Ramos (cell line): ENCODE results near the gene CMC2.

Source experiments
- in situ Hi-C: fragments of 300-500 bp; cut with MboI; formaldehyde crosslinking; loops from one replicate; pipeline ENCODE4 v1.14.3; 2022; ENCODE audit warnings: low sequenced_read_pairs; ENCODE audit not compliant: unreplicated experiment

Gene CMC2

DNA sequence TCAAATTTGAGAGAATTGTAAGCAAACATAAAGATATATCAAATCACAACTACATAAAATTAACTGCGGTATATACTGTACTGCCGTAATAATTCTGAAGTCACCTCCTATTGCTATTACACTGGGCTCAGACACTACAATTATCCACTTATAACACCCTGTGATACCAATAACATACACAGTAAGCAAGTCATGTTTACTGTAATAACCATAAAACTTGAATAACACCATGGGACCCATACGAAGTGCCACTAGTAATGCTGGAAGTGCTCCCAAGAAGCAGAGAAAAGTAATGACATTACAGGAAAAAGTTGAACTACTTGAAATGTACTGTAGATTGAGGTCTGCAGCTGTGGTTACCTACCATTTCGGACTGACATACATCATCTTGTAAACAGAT is 24.0 kb downstream of the CMC2 start:
- in situ Hi-C loops = no loop called here

DNA sequence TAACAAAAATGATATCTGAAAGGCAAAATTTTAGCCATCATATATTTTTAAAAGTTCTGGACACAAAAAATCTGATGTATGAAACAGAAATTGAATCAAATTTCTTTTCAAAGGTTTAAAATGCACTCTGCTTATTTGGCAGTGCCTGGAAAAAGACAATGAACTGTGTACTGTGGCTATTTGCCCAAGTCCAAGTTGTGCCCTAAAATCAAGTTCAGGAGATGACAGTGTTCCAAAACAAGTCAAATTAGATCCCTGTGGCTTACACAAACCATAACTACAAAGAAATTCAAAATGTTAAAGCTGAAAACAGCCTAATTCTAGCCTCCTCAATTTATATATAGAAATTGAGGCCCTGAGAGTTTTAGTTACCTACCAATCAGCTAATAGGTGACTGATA is 25.6 kb downstream of the CMC2 start:
- in situ Hi-C loops = no loop called here

- in situ Hi-C loops = no loop called here
Measured at GRCh38 chr16:80976946-80977345, 29.7 kb downstream of the CMC2 start.

DNA sequence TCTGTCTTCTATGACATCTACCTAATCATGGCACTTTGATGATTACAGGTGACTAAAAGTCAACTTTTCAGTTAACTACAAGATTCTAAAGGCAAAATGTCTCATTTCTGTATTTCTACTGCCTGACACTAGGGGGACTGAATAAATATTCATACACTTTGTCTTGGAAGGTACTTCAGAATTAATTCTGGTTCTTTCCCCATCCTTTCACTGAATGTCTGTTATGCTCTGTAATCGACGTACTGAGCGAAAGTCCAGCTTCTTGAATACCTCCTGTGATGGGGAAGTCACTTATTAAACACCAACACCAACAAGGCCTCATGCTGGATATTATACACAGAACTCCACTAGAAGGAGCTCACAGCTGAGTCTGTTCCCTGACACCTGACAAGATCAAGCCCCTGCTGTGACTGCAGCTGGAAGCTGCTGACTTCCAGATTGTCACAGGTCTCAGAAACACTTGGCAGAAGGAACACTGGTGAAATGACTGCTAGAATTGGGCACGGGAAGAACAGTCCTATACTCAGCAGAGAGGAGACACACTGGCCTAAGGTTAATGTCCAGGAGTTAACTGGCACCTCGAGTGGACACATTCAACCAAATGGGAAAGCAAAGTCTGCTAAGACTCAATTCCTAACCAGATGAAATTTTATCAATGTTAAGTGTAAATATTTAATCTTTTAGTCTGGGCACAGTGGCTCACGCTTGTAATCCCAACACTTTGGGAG is 31.9 kb downstream of the CMC2 start:
- in situ Hi-C loops = no loop called here

GRCh38 chr16:80973991-80974390 is 32.7 kb downstream of the CMC2 start:
- in situ Hi-C loops = no loop called here

DNA sequence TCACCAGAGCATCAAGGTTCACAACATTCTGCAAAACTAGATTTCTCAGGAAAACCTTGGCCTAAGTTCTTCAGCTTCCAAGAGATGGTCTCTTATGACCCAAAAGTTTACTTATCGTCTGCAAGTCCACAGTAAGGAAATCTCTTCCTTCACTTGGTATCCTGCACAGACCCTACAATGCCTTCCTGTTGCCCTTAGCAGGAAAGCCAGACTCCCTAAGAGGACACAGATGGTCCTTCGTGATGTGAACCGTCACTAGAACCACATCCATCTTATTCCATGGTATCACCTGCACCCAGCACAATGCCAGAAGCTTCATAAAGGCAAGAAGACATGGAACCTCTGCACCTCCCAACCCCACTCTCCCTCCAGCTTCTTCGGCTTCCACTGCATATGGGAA is 34.1 kb downstream of the CMC2 start:
- in situ Hi-C loops = no loop called here

GRCh38 chr16:80971819-80972218 is 34.9 kb downstream of the CMC2 start:
- in situ Hi-C loops = no loop called here

GRCh38 chr16:80969114-80969484 is 37.6 kb downstream of the CMC2 start:
- in situ Hi-C loops = no loop called here

DNA sequence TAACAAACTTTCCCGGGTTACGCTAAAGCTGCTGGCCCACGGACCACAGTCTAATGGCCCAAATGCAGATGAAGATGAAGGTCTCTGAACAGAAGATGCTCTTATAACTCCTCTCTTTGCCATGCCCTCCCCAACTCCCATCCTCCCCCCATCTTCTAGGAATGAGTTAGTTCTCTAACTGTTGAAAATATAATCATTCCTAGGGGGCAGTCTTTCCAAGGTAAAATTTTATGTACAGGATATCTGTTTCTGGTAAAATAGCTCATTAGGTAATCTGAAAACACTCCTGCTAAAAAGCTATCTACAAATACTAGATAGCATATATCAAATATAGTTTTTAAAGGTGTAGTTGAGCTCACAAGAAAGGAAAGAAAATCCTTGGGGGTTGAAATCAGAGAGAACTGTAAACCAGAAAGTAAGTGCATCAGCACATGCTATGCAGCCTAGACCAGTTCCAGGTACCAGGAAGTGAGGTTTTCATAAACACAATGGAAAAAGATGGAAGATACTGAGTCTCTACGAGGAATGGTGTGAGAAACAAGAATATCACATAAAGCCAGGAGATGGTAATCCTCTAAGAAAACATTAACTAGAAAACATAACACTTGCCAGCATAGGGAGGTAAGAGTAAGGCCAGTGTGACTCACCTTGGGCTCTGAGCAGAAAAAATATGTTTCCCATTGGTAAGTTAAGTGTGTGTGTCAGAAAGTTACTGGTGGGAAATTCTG is 38.1 kb downstream of the CMC2 start:
- in situ Hi-C loops = no loop called here

GRCh38 chr16:80966617-80967016 is 40.1 kb downstream of the CMC2 start:
- in situ Hi-C loops = no loop called here

GRCh38 chr16:80964351-80964750 is 42.3 kb downstream of the CMC2 start:
- in situ Hi-C loops = no loop called here

GRCh38 chr16:80962879-80963278 is 43.8 kb downstream of the CMC2 start:
- in situ Hi-C loops = no loop called here

DNA sequence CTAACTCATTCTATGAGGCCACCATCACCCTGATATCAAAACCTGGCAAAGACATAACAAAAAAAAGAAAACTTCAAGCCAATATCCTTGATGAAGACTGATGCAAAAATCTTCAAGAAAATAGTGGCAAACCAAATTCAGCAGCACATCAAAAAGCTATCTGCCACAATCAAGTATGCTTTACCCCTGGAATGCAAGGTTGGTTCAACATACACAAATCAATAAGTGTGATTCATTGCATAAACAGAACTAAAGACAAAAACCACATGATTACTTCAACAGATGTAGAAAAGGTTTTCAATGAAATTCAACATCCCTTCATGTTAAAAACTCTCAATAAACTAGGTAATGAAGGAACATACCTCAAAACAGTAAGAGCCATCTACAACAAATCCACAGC is 48.4 kb downstream of the CMC2 start:
- in situ Hi-C loops = no loop called here

DNA sequence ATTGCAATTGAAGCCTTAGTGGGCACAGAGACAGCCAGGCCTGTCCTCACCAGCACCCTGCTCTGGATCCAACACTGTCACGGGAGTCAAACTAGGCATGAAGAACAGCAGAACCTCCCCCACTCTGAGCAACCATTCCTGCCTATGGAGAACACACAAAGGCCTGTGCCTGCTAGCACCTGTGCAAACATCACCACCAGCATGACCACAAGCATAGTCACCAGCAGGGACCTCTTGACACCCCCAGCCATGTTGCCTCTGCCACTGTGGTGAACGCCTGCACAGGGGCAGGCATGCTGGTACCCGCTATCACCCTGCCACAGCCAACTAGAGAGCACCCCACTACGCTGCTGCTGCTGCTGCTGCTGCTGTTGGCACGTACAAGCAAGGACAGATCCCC is 51.7 kb downstream of the CMC2 start:
- in situ Hi-C loops = no loop called here

- in situ Hi-C loops = no loop called here
Measured at GRCh38 chr16:80948886-80949493, 57.7 kb downstream of the CMC2 start.

- in situ Hi-C loops = no loop called here
Measured at GRCh38 chr16:80947708-80948625, 58.7 kb downstream of the CMC2 start.

DNA sequence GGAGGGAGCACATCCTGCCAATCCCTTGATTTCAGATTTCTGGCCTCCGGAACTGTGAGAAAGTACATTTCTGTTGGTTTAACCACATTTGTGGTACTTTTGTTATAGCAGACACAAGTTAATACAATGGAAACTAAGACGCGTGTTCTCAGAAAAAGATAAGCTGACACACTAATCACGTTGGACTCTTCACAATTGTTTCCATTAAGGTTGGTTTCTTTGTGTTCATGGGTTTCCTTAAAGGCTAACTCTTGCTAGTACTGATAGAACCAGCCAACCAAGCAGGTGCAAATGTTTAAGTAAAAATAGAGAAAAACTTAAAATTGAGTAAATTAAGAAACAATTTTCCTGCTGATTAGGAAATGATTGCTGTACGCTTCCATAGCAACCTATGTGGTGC is 59.4 kb downstream of the CMC2 start:
- in situ Hi-C loops = no loop called here

- in situ Hi-C loops = no loop called here
Measured at GRCh38 chr16:80946481-80946880, 60.2 kb downstream of the CMC2 start.

DNA sequence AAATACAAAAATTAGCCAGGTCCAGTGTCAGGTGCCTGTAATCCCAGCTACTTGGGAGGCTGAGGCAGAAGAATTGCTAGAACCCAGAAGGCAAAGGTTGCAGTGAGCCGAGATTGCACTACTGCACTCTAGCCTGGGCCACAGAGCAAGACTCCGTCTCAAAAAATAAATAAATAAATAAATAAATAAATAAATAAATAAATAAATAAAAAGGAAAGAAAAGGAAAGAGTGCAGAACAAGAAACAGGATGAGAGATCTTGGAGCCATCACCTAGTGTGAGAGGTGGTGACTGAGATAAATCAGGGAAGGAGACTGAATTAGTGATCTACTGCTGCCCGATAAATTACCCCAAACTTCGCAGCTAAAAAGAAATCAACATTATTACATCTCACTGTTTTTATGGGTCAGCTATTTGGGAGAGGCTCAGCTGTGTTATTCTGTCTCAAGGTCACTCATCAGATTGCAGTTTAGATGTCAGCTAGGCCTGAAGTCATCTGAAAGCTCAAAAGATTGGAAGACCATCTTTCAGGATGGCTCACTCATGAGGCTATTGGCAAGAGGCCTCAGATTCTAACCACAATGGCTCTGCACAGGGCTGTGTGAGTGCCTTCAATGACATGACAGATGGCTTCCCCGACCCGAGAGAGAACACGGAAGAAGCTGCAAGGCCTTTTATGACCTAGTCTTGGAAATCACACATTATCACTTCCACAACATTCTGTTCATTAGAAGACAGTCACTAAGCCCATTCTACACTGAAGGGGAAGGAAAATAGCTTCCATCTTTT is 66.4 kb downstream of the CMC2 start:
- in situ Hi-C loops = no loop called here

DNA sequence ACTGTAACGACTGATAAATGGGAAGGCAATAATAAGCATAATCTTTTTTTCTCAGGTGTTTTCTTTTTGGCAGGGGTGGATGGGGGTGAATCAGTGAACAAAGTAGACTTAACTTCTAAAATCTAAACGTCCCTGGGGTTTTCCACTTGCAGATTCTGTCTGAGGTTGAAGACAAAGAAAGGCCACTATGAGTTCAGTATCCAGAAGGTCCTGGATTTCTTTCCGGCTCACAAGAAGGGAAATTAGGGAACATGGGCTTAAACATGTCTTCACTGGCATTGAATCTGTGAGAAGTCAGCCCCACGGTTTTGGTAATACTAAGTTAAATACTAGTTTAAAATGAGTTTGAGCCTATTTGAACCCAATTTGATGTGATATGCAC is 67.8 kb downstream of the CMC2 start:
- in situ Hi-C loops = no loop called here
